CD4-positive, CD25-positive, alpha-beta regulatory T cell (primary cell): Measurements from ENCODE around the gene MAGI2. TPM values are rescaled to one million over a fixed set of nuclear protein-coding genes. Genes with fewer than 3 reads are reported as not detected.

Experiments
- ATAC-seq, 2 donors: fragments of 150-1000 bp; cut with Tn5 transposase; one replicate each; pipeline ENCODE4 v1.10.0; 2021; ENCODE audit warnings: low read depth in 2 of 2, moderate number of reproducible peaks in 2 of 2, moderate library complexity in 1 of 2
- DNase-seq, 3 donors: peaks; one replicate each; pipeline versions ENCODE4 v3.0.0 to v3.0.0-alpha.2; 2012 to 2022; ENCODE audit warnings: mixed read lengths in 1 of 3
- H3K27ac ChIP-seq: one replicate; pipeline ENCODE4 v1.7.0; 2013; ENCODE audit warnings: mild to moderate bottlenecking, low read length; ENCODE audit not compliant: insufficient read depth, poor library complexity, severe bottlenecking
- H3K27me3 ChIP-seq: one replicate; pipeline ENCODE4 v1.7.0; 2013; ENCODE audit warnings: low read length; ENCODE audit not compliant: control insufficient read depth, insufficient read depth
- H3K36me3 ChIP-seq: one replicate; pipeline ENCODE4 v1.7.0; 2013; ENCODE audit warnings: mild to moderate bottlenecking, low read length, moderate library complexity; ENCODE audit not compliant: control insufficient read depth, insufficient read depth
- H3K4me1 ChIP-seq: 2 replicates; pipeline ENCODE4 v1.7.0; 2013; ENCODE audit warnings: mild to moderate bottlenecking, low read length; ENCODE audit not compliant: insufficient read depth, control insufficient read depth, poor library complexity, severe bottlenecking
- H3K4me3 ChIP-seq: one replicate; pipeline ENCODE4 v1.7.0; 2013; ENCODE audit warnings: low read depth, mild to moderate bottlenecking, low read length, moderate library complexity
- H3K9me3 ChIP-seq, 2 experiments: 1 replicate in 1 of 2; 2 replicates in 1 of 2; pipeline ENCODE4 v1.7.0; 2013; ENCODE audit warnings: low read length in 2 of 2, mild to moderate bottlenecking in 1 of 2, moderate library complexity in 1 of 2; ENCODE audit not compliant: control insufficient read depth in 2 of 2
- H3K27ac Mint-ChIP-seq, 3 donors: one replicate each; pipeline ENCODE4 v1.8.0; 2020 to 2022; ENCODE audit warnings: mild to moderate bottlenecking in 3 of 3, mixed read lengths in 3 of 3, moderate library complexity in 2 of 3
- H3K27me3 Mint-ChIP-seq: one replicate; pipeline ENCODE4 v1.8.0; 2022; ENCODE audit warnings: mild to moderate bottlenecking, mixed read lengths
- H3K36me3 Mint-ChIP-seq: one replicate; pipeline ENCODE4 v1.8.0; 2020; ENCODE audit warnings: mixed read lengths
- H3K4me1 Mint-ChIP-seq, 4 donors: one replicate each; pipeline ENCODE4 v1.8.0; 2020 to 2022; ENCODE audit warnings: mixed read lengths in 4 of 4, mild to moderate bottlenecking in 1 of 4
- H3K4me3 Mint-ChIP-seq, 4 donors: one replicate each; pipeline ENCODE4 v1.8.0; 2020 to 2022; ENCODE audit warnings: mild to moderate bottlenecking in 4 of 4, mixed read lengths in 4 of 4, moderate library complexity in 3 of 4
- H3K9me3 Mint-ChIP-seq, 7 donors: one replicate each; pipeline ENCODE4 v1.8.0; 2020 to 2022; ENCODE audit warnings: mixed read lengths in 7 of 7, mild to moderate bottlenecking in 3 of 7, moderate library complexity in 2 of 7
- polyA plus RNA-seq, 4 donors: library from polyadenylated mRNA; unstranded; fragments of 300-500 nt; fragmentation: Illumina TruSeq; gene quantifications; one replicate each; pipeline ENCODE4 v1.2.3, GENCODE V29; 2021
- total RNA-seq: library from RNA; stranded (reverse); gene quantifications from one replicate; pipeline ENCODE4 v1.2.3, GENCODE V29; 2022

MAGI2 gene
- total and polyA plus RNA-seq, 5 donors from 2014 or later = not detected

- Histone ChIP-seq H3K27me3 (no peaks in the 10 kb centered on the region), H3K36me3 (no peaks in the 10 kb centered on the region), H3K4me3 (no peak overlapping the region), H3K9me3 (no peaks in the 10 kb centered on the region), H3K27ac (no peak overlapping the region), H3K4me1 (no peaks in the 10 kb centered on the region)
- Mint-ChIP-seq H3K27me3 (no peaks in the 10 kb centered on the region), H3K36me3 (no peaks in the 10 kb centered on the region), H3K4me1 (no peaks in the 10 kb centered on the region), H3K27ac (no peak overlapping the region), H3K9me3 (peaks cover 0 to 4% (median 0%) of the 10 kb centered on the region in 7 donors), H3K4me3 (no peak overlapping the region)
- no peak for ATAC-seq
- DNase-seq = no peak
These were observed 235.4 kb downstream of the MAGI2 start for GRCh38 chr7:79217976-79218626.

- Mint-ChIP-seq H3K4me1 (no peaks in the 10 kb centered on the region), H3K9me3 (peaks cover 0 to 4% (median 2%) of the 10 kb centered on the region in 7 donors), H3K4me3 (no peak overlapping the region), H3K27me3 (no peaks in the 10 kb centered on the region), H3K27ac (no peak overlapping the region), H3K36me3 (no peaks in the 10 kb centered on the region)
- H3K36me3 ChIP-seq = no peaks in the 10 kb centered on the region
- no peak for ATAC-seq
- no peaks in the 10 kb centered on the region for H3K9me3 ChIP-seq
- no peaks in the 10 kb centered on the region for H3K27me3 ChIP-seq
- H3K4me1 ChIP-seq = no peaks in the 10 kb centered on the region
- no peak for DNase-seq
- no peak overlapping the region for H3K27ac ChIP-seq
- no peak overlapping the region for H3K4me3 ChIP-seq
These were observed 236.0 kb downstream of the MAGI2 start for GRCh38 chr7:79217468-79217867.

DNA sequence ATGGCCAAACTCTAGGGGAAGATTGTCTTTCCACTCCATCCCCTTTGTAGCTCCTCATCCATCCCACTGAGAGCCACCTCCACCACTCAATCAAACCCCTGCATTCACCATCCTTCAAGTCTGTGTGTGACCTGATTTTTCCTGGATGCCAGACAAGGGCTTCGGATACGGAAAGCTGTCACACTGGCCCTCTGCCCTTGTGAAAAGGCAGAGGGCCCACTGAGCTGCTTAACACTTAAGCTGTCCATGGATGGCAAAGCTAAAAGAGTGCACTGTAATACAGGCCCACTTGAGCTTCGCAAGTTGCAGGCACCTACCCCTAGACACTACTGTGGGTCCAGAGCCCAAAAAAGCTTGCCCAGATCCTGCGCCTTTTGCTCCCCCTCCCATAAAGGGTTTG, 237.2 kb downstream of the MAGI2 start:
- Histone ChIP-seq H3K27me3 (no peaks in the 10 kb centered on the region), H3K9me3 (no peaks in the 10 kb centered on the region), H3K4me1 (no peaks in the 10 kb centered on the region), H3K4me3 (no peak overlapping the region), H3K27ac (no peak overlapping the region), H3K36me3 (no peaks in the 10 kb centered on the region)
- Mint-ChIP-seq H3K36me3 (no peaks in the 10 kb centered on the region), H3K4me3 (no peak overlapping the region), H3K9me3 (peaks cover 0 to 4% (median 2%) of the 10 kb centered on the region in 7 donors), H3K4me1 (no peaks in the 10 kb centered on the region), H3K27me3 (no peaks in the 10 kb centered on the region), H3K27ac (no peak overlapping the region)
- no peak for ATAC-seq
- no peak for DNase-seq

- H3K9me3 ChIP-seq = no peaks in the 10 kb centered on the region
- no peak for DNase-seq
- H3K27ac Mint-ChIP-seq = no peak overlapping the region
- H3K4me3 ChIP-seq = no peak overlapping the region
- no peaks in the 10 kb centered on the region for H3K27me3 Mint-ChIP-seq
- ATAC-seq = no peak
- H3K36me3 Mint-ChIP-seq = no peaks in the 10 kb centered on the region
- H3K9me3 Mint-ChIP-seq = peaks cover 0 to 18% (median 4%) of the 10 kb centered on the region in 7 donors
- no peaks in the 10 kb centered on the region for H3K27me3 ChIP-seq
- no peak overlapping the region for H3K4me3 Mint-ChIP-seq
- no peak overlapping the region for H3K27ac ChIP-seq
- no peaks in the 10 kb centered on the region for H3K4me1 ChIP-seq
- no peaks in the 10 kb centered on the region for H3K36me3 ChIP-seq
- H3K4me1 Mint-ChIP-seq = no peaks in the 10 kb centered on the region
These were observed 241.1 kb downstream of the MAGI2 start for GRCh38 chr7:79212334-79212733.

GRCh38 chr7:79211724-79212123, 241.7 kb downstream of the MAGI2 start:
- H3K27ac ChIP-seq = no peak overlapping the region
- no peaks in the 10 kb centered on the region for H3K27me3 Mint-ChIP-seq
- H3K4me3 ChIP-seq = no peak overlapping the region
- no peaks in the 10 kb centered on the region for H3K27me3 ChIP-seq
- no peaks in the 10 kb centered on the region for H3K36me3 Mint-ChIP-seq
- H3K4me1 ChIP-seq = no peaks in the 10 kb centered on the region
- H3K4me3 Mint-ChIP-seq = no peak overlapping the region
- H3K36me3 ChIP-seq = no peaks in the 10 kb centered on the region
- no peaks in the 10 kb centered on the region for H3K4me1 Mint-ChIP-seq
- DNase-seq (no peak), ATAC-seq (no peak)
- H3K27ac Mint-ChIP-seq = no peak overlapping the region
- H3K9me3 ChIP-seq = no peaks in the 10 kb centered on the region
- H3K9me3 Mint-ChIP-seq = peaks cover 0 to 18% (median 4%) of the 10 kb centered on the region in 7 donors

DNA sequence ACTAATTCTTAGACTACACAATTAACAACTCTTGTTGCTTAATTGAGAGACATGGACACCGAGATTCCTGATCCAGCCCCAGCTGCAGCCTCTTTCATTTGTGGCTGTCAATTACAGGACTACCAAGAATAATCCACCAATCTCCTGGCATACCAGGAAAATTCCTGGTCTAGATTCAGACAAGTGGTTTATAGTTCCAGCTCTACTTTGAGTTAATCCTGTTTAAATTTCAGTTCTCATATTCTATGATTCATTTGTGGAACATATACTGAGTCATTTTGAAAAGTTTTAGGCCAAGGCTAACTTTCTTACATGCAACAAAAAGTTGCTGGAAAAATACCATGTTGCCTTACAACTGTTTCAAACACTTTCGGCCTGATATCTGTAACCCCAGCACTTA, 253.5 kb downstream of the MAGI2 start:
- Mint-ChIP-seq H3K36me3 (no peaks in the 10 kb centered on the region), H3K4me1 (no peaks in the 10 kb centered on the region), H3K9me3 (peaks cover 0 to 9% (median 5%) of the 10 kb centered on the region in 7 donors), H3K27ac (no peak overlapping the region), H3K27me3 (no peaks in the 10 kb centered on the region), H3K4me3 (no peak overlapping the region)
- Histone ChIP-seq H3K4me3 (no peak overlapping the region), H3K36me3 (no peaks in the 10 kb centered on the region), H3K27me3 (no peaks in the 10 kb centered on the region), H3K27ac (no peak overlapping the region), H3K4me1 (no peaks in the 10 kb centered on the region), H3K9me3 (no peaks in the 10 kb centered on the region)
- DNase-seq (no peak), ATAC-seq (no peak)

- Mint-ChIP-seq H3K9me3 (peaks cover 0 to 8% (median 5%) of the 10 kb centered on the region in 7 donors), H3K27me3 (no peaks in the 10 kb centered on the region)
- H3K36me3 ChIP-seq = no peaks in the 10 kb centered on the region
These were observed 254.2 kb downstream of the MAGI2 start for GRCh38 chr7:79199266-79199665.

GRCh38 chr7:79185605-79186004, 267.9 kb downstream of the MAGI2 start:
- Mint-ChIP-seq H3K36me3 (no peaks in the 10 kb centered on the region), H3K27me3 (no peaks in the 10 kb centered on the region), H3K4me3 (no peak overlapping the region), H3K9me3 (peaks cover 0 to 7% (median 2%) of the 10 kb centered on the region in 7 donors), H3K4me1 (no peaks in the 10 kb centered on the region), H3K27ac (no peak overlapping the region)
- DNase-seq (no peak), ATAC-seq (no peak)
- H3K4me1 ChIP-seq = no peaks in the 10 kb centered on the region
- no peaks in the 10 kb centered on the region for H3K27me3 ChIP-seq
- no peaks in the 10 kb centered on the region for H3K36me3 ChIP-seq
- H3K4me3 ChIP-seq = no peak overlapping the region
- no peaks in the 10 kb centered on the region for H3K9me3 ChIP-seq
- no peak overlapping the region for H3K27ac ChIP-seq

More at GRCh38 chr7:79199266-79199665, 254.2 kb downstream of the MAGI2 start:
- Histone ChIP-seq H3K27ac (no peak overlapping the region), H3K4me1 (no peaks in the 10 kb centered on the region), H3K27me3 (no peaks in the 10 kb centered on the region), H3K9me3 (no peaks in the 10 kb centered on the region), H3K4me3 (no peak overlapping the region)
- no peak for ATAC-seq
- Mint-ChIP-seq H3K4me3 (no peak overlapping the region), H3K36me3 (no peaks in the 10 kb centered on the region), H3K4me1 (no peaks in the 10 kb centered on the region), H3K27ac (no peak overlapping the region)
- DNase-seq = no peak
